NCI-H748 treated with DMSO at 0.1 percent for 48 hours (cell line): ENCODE results near the gene MPC2.
"Not testable (repeated sequence)": the region's sequence is repeated elsewhere in the genome, so short reads cannot be mapped to it uniquely, and the experiment has no call there.

Experiments used
- DNase-seq: peaks from one replicate; lab custom pipeline; 2025; lab: John Stamatoyannopoulos, UW

The MPC2 gene

GRCh38 chr1:167934426-167935215 is 2.3 kb downstream of the MPC2 start:
- peak; percentile 42 for DNase-seq

DNA sequence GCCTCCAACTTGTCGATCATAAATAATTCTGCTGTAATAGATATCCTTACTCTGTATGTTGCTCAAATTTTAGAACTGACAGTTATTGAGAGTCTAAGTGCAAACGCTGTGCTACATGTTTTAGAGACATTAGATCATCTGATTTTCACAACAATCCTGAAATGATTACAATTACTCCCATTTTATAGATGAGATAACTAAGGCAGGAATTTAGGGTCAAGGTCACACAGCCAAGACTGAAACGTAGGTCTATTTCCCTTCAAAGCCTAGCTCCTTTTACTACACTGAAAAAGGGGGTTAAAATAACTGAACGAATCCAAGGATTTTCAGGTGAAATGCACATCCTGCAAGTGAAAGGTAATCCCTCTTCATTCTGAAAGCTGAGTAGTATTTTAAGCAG is 3.1 kb downstream of the MPC2 start:
- DNase-seq: no peak

GRCh38 chr1:167929725-167930124 is 7.1 kb downstream of the MPC2 start:
- no peak for DNase-seq

GRCh38 chr1:167928919-167929318 is 8.0 kb downstream of the MPC2 start:
- not testable (repeated sequence) for DNase-seq

- no peak for DNase-seq
Observed at GRCh38 chr1:167928457-167928852, 8.4 kb downstream of the MPC2 start.

GRCh38 chr1:167927046-167927754 is 9.7 kb downstream of the MPC2 start:
- no peak for DNase-seq

DNA sequence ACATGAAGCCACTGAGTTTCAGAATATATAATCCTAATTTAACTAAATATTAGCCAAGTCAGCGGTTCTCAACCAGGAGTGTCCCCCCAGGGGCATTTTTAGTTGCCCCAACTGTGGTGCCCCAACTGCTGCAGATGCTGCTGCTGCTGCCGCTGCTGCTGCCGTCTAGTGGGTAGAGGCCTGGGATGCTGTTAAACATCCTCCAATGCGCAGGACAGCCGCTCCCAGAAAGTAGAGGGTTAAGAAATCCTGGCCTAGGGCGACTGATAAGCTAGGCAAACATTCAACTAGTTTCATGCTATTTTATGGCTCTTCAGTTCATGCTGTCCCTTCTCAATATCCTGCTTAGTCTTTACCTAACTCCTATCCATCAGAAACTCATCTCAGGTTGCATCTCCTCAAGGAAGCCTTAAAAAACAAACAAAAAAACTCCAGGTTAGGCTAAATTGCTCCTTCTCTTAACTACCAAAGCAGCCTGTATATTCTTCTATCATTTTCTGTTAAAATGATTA is 10.3 kb downstream of the MPC2 start:
- DNase-seq: no peak

GRCh38 chr1:167924543-167925231 is 12.2 kb downstream of the MPC2 start:
- DNase-seq: no peak

- DNase-seq: no peak
Observed at GRCh38 chr1:167924102-167924501, 12.8 kb downstream of the MPC2 start.

GRCh38 chr1:167923324-167924056 is 13.4 kb downstream of the MPC2 start:
- DNase-seq: no peak

GRCh38 chr1:167922611-167923074 is 14.2 kb downstream of the MPC2 start:
- no peak for DNase-seq

GRCh38 chr1:167922023-167922422 is 14.8 kb downstream of the MPC2 start:
- DNase-seq: no peak

DNA sequence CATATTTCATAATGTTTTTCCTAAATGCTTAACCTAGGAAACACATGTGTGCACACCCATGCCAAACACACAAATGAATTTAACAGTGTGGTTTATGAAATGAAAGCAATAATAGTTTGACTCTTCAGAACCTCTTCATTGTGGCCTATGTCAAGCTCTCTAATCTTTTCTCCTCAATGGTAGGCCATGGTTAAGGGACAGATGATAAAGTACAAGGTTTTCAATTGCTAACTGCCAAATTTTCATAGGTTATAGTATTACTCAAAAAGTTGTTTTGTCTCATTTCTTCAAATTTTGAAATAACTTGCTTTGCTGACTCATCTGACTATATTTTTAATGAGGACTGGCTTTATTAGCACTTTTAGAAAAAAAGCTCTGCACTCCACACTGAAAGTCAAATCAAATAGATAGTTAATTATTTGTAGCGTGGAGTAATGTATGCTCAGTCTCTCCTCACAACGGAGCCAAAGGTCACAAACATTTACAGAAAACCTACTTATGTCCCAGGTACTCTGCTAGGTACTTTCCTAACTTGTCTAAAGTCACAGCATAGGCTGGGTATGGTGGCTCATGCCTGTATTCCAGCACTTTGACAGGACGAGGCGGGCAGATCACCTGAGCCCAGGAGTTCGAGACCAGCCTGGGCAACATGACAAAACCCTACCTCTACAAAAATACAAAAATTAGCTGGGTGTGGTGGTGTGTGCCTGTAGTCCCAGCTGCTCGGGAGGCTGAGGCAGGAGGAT is 19.9 kb downstream of the MPC2 start:
- DNase-seq: no peak

- DNase-seq: no peak
Observed at GRCh38 chr1:167915569-167915968, 21.3 kb downstream of the MPC2 start.

DNA sequence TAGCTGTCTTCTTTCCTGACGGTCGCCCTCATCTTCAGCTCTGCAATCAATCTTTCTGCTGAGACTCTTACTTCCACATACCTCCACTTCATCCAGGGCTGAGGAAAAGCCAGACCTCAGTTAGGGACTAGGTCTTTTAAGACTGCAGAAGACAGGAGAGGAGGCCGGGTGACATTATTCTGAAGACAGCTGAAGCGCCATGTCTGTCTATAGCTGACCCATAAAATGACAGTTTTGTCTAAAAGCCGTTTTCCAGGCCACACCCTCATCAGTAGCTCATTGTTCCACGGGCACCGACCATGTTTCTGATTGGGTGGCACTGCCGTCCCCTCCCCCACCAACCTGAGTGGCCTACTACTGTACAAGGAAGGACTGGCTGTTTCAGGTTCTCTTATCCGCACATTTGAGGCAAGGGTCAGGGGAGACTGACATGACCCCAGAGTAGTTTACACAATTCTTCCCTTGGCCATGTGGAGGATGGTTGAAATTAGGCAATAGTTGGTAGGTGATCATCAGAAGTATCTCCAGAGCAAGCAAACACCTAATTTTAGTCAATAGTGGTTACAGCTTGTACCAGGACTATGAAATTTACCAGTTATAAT is 22.9 kb downstream of the MPC2 start, which contains the start of gene ADCY10:
ADCY10 (minus strand) TSS at position 240 of the 602 bp plus-strand sequence. CDS start 8,994 bp downstream, outside the sequence.
- DNase-seq: no peak

- DNase-seq: no peak
Observed at GRCh38 chr1:167912294-167912693, 24.6 kb downstream of the MPC2 start.

- DNase-seq: no peak
Observed at GRCh38 chr1:167911413-167911812, 25.5 kb downstream of the MPC2 start.

DNA sequence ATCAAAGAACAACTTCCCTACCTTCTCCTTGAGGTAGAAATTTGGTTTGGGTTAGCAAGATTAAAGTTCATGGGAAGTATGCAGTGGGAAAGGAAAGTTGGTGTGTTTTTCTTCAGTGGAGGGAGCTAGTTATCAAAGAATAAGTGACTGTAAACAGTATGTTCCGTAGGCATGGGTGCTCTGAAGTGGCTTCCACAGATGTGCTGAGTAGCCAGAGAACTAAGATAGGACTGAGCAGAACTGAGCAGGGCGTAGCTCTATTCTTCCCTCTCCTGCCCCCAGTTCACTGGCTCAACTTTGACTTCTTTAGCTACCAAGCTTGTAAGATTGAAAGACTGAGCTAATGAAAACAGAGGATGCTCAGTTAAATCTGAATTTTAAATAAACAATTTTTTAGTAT is 26.3 kb downstream of the MPC2 start:
- DNase-seq: no peak

DNA sequence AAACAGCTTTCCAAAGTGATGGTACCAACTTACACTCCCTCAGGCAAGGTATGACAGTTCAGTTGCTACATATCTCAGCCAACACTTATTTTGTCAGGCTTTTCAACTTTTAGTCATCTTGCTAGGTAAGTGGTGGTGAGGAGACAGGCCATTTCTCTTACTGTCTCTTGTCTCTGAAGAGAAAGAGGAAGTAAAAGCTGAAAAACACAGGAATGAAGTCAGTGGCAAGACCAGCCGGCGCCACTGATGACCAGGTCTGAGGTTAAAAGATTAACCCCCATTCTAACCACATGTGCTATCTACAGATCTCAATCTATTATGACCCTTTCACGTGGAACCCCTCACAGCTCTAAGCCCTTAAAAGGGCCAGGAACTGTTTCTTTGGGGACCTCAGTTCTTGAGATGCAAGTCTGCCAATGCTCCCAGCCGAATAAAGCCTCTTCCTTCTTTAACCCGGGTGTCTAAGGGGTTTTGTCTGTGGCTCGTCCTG is 27.1 kb downstream of the MPC2 start:
- DNase-seq: no peak

DNA sequence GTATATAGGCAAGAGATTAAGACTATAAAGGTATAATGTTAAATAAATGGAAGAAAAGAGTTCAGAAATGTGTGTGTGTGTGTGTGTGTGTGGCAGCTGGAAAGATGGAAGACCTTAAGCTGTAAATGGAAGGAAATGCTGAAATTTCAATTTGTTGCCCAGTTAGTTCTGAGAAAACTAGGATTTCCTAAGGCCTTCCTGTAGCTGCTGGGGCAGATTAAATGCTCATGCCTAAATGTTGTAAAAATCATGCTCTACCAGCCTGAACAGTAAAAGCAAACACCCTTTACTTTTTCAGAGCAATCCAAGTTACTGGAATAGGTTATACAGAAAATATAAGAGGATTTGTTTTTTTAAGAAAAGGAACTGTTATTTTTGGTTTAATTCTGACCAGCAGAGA is 31.2 kb downstream of the MPC2 start:
- DNase-seq: no peak
